Large intestine (tissue), 3 donors: ENCODE data around the gene NBPF14. TPM values are rescaled to one million over a fixed set of nuclear protein-coding genes. Genes with fewer than 3 reads are reported as not detected.
"Not testable (repeated sequence)": the region's sequence is repeated elsewhere in the genome, so short reads cannot be mapped to it uniquely, and the experiment has no call there.

Source experiments
- DNase-seq, 2 donors: peaks; one replicate each; pipeline versions ENCODE4 v3.0.0 to v3.0.0-alpha.2; 2013
- H3K27ac ChIP-seq: one replicate; pipeline ENCODE4 v1.5.1; 2013; ENCODE audit warnings: low read length
- H3K27me3 ChIP-seq: 2 replicates; pipeline ENCODE4 v1.6.1; 2013; ENCODE audit warnings: low read length; ENCODE audit not compliant: control insufficient read depth, insufficient read depth
- H3K36me3 ChIP-seq: 2 replicates; pipeline ENCODE4 v1.6.1; 2013; ENCODE audit warnings: low read length; ENCODE audit not compliant: control insufficient read depth, insufficient read depth
- H3K4me1 ChIP-seq: one replicate; pipeline ENCODE4 v1.6.1; 2013; ENCODE audit warnings: low read length; ENCODE audit not compliant: control insufficient read depth, insufficient read depth
- H3K4me3 ChIP-seq: one replicate; pipeline ENCODE4 v1.5.1; 2013; ENCODE audit warnings: low read length
- H3K9me3 ChIP-seq: one replicate; pipeline ENCODE4 v1.6.1; 2013; ENCODE audit warnings: mild to moderate bottlenecking, low read depth, low read length, moderate library complexity; ENCODE audit not compliant: control insufficient read depth
- WGBS: methylation state at CpG from one replicate; pipeline ENCODE4 v1.1.5; 2013; ENCODE audit warnings: low lambda C conversion rate; ENCODE audit not compliant: insufficient coverage; 5-methylcytosine and 5-hydroxymethylcytosine counted together
- polyA plus RNA-seq: library from polyadenylated mRNA; unstranded; fragments of 120-200 nt; gene quantifications from one replicate; pipeline ENCODE4 v1.2.1, GENCODE V29; 2013

Gene NBPF14
- polyA plus RNA-seq, 1 donor: 8.8 TPM

DNA sequence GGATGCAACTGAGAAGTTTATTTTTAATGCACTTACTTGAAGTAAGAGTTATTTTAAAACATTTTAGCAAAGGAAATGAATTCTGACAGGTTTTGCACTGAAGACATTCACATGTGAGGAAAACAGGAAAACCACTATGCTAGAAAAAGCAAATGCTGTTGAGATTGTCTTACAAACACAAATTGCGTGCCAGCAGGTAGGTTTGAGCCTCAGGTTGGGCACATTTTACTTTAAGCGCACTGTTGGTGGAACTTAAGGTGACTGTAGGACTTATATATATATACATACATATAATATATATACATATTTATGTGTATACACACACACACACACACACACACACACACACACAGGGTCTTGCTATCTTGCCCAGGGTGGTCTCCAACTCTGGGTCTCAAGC, 69.2 kb downstream of the NBPF14 start:
- not testable (repeated sequence) for H3K4me3 ChIP-seq, H3K4me1 ChIP-seq, DNase-seq, H3K27ac ChIP-seq, H3K9me3 ChIP-seq, H3K27me3 ChIP-seq, H3K36me3 ChIP-seq
- WGBS: no CpG with 5 or more reads among the region's 2 CpGs

DNA sequence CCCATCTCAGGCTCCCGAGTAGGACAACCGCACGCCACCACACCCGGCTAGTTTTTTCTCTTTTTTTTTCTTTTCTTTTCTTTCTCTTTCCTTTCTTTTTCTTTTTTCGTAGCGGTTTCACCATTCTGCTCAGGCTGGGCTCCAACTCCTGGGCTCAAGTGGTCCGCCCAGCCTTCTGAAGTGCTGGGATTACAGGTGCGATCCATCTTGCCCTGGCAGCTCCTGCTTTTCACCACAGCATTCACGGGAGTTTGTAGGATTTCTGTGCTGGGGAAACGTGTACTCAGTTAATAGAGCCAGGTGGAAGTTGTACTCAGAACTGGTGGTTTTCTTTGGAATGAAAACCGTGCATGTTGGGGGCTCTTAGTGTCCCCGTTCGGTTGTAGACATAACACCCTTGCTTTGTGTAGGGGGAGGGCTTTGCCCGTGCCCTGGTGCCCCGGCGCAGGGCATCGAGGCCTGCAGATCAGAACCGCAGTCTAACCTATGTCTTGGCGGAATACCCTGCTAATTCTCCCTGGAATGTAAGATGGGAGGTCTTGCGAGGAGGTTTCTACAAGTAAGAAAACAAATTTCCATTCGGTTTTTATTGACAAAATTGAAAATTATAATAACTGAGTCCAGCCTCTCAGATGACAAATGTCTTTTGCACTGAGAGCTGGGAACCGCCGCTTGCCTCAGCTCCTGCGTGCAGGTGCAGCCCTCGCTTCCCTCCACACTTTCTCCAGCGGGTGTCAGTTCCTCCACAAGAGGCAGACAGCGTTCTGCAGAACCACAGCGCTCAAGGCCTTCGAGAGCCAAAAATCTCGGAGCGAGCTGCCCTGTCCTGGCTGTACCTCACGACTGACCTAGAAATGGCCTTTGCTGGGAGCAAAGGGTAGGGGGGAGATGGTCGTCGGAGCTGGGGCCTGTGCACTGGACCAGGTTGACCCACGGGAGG, 72.3 kb downstream of the NBPF14 start:
- no CpG with 5 or more reads among the region's 35 CpGs for WGBS
- not testable (repeated sequence) for H3K27me3 ChIP-seq, DNase-seq, H3K9me3 ChIP-seq, H3K4me1 ChIP-seq, H3K36me3 ChIP-seq
- Histone ChIP-seq H3K4me3 (peak overlapping the region; percentile 33), H3K27ac (peak overlapping the region; percentile 81)

DNA sequence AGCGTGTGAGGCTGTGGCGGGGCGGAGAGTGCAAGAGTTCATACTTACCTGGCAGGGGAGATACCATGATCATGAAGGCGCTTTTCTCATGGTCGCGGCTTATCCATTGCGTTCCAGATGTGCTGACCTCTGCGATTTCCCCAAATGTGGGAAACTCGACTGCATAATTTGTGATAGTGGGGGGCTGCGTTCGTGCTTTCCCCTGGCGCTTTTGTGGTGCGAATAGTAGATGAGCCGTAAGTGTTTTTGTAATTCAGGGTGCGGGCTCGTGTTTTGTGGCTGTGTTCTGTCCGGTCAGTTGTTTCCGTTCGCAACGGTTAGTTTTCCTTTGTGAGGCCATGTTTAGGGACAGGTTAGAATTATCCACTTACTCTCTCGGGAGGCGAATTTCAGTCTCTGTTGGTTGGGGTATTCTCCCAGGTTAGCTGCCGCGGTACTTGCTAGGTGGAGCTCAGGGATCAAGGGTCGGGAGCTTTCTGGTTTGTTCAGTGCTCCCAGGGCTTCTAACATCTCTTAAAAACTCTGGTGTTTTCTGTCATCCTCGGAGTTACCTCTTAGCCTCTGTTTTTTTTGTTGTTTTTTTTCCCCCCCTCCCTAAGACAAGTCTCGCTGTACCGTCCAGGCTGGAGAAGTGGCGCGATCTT, 73.1 kb downstream of the NBPF14 start:
- H3K4me3 ChIP-seq: peak overlapping the region; percentile 33
- H3K27ac ChIP-seq: peak overlapping the region; percentile 81
- H3K9me3 ChIP-seq, H3K27me3 ChIP-seq, H3K4me1 ChIP-seq, H3K36me3 ChIP-seq: not testable (repeated sequence)
- WGBS: no CpG with 5 or more reads among the region's 30 CpGs
- DNase-seq: peak; percentile 94 to 96

DNA sequence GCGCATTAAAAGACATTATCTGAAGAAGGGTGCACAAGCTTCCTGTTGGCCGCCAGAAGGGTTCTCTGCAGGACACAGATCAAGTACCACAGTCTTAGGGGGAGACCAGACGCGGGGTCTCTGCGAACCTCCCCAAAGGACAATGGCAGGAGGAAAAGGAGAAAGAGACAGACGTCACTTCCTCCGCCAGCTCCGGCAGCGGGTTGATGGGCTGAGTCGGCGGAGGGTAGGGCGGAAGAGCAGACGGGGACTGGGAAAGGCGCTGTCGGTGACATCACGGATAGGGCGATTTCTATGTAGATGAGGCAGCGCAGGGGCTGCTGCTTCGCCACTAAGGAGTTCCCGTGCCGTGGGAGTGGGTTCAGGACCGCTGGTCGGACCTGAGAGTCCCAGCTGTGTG, 73.7 kb downstream of the NBPF14 start:
- not testable (repeated sequence) for H3K27me3 ChIP-seq, H3K36me3 ChIP-seq, H3K9me3 ChIP-seq, H3K4me1 ChIP-seq
- DNase-seq: peak; percentile 83 to 91
- Histone ChIP-seq H3K27ac (peak overlapping the region; percentile 60), H3K4me3 (peak overlapping the region; percentile 37)
- no CpG with 5 or more reads among the region's 23 CpGs for WGBS

DNA sequence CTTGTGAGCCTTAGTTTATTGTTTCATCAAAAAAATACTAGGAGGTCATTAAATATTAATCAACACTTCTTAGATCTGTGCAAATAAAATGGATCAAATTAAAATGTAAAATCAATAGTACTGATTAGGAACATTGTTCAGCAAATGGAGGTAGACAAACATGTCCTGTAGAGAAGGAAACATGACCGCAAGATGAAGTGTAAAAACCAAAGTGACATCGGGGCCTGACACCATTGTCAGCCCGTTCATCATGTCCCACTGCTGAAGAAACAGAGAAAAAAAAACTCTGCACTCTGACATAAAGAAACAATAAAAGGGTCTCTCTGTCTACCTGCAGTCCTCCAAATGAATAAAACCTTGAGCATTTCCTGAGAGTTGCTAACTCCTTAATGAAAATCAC, 81.5 kb downstream of the NBPF14 start:
- H3K36me3 ChIP-seq, DNase-seq, H3K9me3 ChIP-seq, H3K27me3 ChIP-seq, H3K4me1 ChIP-seq, H3K4me3 ChIP-seq, H3K27ac ChIP-seq: not testable (repeated sequence)
- WGBS: no CpG with 5 or more reads among the region's 3 CpGs

DNA sequence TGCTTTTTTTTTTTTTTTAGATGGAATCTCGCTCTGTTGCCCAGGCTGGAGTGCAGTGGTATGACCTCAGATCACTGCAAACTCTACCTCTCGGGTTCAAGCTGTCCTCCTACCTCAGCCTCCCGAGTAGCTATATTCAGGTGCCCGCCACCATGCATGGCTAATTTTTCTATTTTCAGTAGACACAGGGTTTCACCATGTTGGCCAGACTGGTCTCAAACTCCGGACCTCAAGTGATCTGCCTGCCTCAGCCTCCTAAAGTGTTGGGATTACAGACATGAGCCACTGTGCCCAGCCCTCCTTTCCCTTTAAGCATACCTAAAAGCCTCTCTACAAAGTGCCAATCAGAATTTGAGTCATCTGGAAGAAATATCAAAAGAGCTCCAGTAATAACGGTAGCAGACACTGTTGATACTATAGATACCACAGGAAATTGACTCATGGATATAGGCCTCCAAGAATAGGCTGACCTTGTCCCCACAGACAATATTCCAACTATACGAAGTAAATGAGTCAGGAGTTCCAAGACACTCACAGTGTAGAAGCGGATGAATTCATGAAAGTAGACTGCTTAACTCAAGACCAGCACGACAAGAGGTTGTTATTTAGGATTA, 83.1 kb downstream of the NBPF14 start:
- no CpG with 5 or more reads among the region's 9 CpGs for WGBS
- not testable (repeated sequence) for H3K27me3 ChIP-seq, DNase-seq, H3K9me3 ChIP-seq, H3K4me1 ChIP-seq, H3K27ac ChIP-seq, H3K4me3 ChIP-seq, H3K36me3 ChIP-seq

DNA sequence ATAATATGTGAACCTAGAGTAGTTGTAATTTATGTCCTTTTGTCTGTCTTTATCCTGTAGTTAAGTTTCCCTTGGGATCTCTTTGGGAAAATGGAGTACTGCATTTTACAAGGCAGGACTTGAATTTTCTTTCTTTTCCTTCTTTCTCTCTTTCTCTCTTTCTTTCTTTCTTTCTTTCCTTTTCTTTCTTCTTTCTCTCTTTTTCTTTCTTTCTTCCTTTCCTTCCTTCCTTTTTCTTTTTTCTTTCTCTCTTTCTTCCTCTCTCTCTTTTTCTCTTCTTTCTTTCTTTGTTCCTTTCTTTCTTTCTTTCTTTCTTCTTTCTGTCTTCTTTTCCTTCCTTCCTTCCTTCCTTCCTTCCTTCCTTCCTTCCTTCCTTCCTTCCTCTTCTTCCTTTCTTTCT, 101.9 kb downstream of the NBPF14 start:
- not testable (repeated sequence) for H3K9me3 ChIP-seq, H3K4me1 ChIP-seq, H3K4me3 ChIP-seq, DNase-seq, H3K36me3 ChIP-seq, H3K27me3 ChIP-seq, H3K27ac ChIP-seq

DNA sequence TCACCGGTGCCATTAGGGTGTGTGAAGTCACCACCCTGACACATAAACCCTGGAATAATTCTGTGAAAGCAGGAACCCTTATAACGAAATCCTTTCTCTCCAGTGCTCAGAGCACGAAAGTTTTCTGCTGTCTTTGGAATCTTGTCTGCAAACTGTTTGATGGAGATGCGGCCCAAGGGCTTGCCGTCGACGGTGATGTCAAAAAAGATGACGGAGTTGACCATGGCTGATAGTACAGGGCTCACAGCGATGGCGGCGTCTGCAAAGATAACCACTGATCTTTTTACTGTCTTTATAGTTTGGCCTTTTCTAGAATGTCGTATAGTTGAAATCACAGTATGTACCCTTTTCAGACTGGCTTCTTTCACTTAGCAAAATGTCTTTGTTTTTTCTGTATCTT, 112.8 kb downstream of the NBPF14 start, which contains the start of gene PPIAL4G:
PPIAL4G (minus strand) TSS at position 274 of the 400 bp plus-strand sequence; CDS start at position 224, 50 bp downstream.
- not testable (repeated sequence) for H3K4me3 ChIP-seq, H3K36me3 ChIP-seq, H3K27me3 ChIP-seq, H3K27ac ChIP-seq, H3K4me1 ChIP-seq, DNase-seq, H3K9me3 ChIP-seq
- WGBS: no CpG with 5 or more reads among the region's 12 CpGs

Other genes starting within 250 kb of the NBPF14 start
- 0.04 TPM for gene PPIAL4G, start 112.7 kb downstream of the NBPF14 start, polyA plus RNA-seq
- gene NUDT4B, start 152.8 kb upstream of the NBPF14 start, polyA plus RNA-seq: 3.8 TPM
- 57.5 TPM for gene PDE4DIP, start 248.4 kb upstream of the NBPF14 start, polyA plus RNA-seq